D341Med (cell line): ENCODE measurements around the gene INO80C.
"Not testable (repeated sequence)": the region's sequence is repeated elsewhere in the genome, so short reads cannot be mapped to it uniquely, and the experiment has no call there.

Experiments
- DNase-seq: peaks from one replicate; pipeline ENCODE4 v3.0.0; 2012; ENCODE audit warnings: low spot score

INO80C gene

DNA sequence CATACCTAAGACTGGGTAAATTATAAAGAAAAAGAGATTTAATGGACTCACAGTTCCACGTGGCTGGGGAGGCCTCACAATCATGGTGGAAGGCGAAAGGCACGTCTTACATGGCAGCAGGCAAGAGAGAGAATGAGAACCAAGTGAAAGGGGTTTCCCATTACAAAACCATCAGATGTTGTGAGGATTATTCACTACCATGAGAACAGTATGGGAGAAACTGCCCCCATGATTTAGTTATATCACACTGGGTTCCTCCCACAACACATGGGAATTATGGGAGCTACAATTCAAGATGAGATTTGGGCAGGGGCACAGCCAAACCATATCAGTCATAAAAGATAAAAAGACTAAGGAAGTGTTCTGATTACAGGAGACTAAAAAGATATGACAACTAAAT lies 8.5 kb downstream of the INO80C start:
- not testable (repeated sequence) for DNase-seq

DNA sequence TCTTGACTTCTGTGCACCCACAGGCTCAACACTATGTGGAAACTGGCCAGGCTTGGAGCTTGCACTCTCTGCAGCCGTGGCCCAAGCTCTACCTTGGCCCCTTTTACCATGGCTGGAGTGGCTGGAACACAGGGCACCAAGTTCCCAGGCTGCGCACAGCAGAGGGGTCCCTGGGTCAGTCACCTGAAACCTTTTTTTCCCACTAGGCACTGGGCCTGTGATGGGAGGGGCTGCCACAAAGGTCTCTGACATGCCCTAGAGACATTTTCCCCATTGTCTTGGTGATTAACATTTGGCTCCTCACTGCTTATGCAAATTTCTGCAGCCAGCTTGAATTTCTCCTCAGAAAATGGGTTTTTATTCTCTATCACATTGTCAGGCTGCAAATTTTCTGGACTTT lies 9.4 kb downstream of the INO80C start:
- not testable (repeated sequence) for DNase-seq

DNA sequence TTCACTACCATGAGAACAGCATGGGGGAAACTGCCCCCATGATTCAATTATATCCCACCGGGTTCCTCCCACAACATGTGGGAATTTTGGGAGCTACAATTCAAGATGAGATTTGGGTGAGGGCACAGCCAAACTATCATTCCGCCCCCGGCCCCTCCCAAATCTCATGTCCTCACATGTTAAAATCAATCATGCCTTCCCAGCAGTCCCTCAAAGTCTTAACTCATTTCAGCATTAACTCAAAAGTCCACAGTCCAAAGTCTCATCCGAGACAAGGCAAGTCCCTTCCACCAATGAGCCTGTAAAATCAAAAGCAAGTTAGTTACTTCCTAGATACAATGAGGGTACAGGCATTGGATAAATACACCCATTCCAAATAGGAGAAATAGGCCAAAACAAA lies 10.2 kb downstream of the INO80C start:
- DNase-seq: not testable (repeated sequence)

DNA sequence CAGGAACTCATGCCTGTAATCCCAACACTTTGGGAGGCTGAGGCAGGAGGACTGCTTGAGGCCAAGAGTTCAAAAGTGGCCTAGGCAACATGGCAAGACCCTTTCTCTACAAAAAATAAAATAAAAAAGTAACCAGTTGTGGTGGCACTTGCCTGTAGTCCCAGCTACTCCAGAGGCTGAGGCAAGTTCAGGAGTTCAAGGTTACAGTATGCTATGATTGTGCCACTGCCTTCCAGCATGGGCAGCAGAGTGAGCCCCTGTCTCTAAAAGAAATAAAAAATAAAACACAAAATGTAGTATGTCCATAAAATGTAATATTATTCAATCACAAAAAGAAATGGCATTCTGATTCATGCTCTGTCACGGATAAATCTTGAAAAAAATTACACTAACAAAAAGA lies 11.9 kb downstream of the INO80C start:
- DNase-seq: no peak

DNA sequence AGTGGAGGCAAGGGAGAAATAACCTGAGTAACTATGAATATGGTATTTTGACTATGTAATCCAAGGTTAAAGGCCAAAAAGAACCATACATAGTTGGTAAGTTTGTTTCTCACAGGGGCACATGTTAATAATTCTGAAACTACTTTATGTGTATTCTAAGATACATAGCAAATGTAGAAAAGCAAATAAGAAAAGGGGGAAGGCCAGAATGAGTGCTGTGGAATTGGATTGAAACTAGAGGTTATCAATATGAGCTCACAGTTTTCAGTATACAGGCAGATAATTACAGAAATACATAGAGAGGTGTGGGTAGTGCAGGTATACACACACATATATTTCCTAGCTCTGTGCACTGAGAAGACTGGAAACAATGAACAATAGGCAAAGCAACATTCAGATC lies 13.7 kb downstream of the INO80C start:
- DNase-seq: no peak

DNA sequence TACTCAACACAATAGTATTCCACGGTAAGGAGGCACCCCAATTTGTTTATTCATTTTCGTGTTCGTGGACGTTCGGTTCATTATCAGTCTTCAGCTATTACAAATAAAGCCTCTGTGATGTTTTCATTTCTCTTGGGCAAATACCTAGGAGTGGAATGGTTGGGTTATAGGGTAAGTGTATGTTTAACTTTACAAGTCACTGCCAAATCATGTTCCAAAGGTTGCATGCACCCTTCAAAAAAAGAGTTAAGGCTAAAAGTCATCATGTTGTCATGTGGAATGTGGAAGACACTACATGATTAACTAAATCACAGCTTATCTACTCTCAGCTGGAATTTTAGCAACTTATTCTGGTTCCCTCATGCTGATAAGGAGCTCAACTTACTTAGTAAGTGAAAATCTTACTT lies 15.8 kb downstream of the INO80C start:
- DNase-seq: no peak

DNA sequence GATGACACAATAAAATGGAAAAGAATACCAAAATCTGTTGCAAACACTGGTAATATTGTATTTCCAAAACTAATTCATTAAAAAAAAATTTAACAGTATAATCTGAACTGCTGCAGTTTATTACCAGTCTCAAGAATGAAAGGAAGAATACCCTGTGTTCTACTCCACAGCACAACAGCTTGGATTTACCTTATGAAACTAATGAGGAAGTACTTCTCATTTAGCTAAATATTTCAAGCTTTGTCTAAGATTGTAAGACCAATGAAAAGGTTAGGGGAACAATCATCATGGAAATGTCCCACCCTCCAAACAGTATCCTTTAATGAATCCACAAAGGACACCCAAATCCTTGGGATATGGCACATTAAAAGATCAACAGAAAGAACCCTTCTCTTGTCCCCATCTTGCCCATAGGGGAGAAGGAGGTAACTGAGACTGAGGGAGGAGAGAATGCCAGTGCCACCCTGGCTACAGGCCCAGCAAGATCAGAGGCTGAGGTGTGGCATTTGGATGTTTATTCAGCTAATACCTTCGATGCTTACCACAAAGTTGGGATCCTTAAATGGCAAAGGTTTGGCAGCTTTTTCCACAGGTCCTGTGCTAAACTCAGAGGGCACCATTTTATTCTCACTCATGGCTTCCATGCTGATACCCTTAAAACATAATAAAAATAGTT lies 17.7 kb downstream of the INO80C start:
- no peak for DNase-seq

DNA sequence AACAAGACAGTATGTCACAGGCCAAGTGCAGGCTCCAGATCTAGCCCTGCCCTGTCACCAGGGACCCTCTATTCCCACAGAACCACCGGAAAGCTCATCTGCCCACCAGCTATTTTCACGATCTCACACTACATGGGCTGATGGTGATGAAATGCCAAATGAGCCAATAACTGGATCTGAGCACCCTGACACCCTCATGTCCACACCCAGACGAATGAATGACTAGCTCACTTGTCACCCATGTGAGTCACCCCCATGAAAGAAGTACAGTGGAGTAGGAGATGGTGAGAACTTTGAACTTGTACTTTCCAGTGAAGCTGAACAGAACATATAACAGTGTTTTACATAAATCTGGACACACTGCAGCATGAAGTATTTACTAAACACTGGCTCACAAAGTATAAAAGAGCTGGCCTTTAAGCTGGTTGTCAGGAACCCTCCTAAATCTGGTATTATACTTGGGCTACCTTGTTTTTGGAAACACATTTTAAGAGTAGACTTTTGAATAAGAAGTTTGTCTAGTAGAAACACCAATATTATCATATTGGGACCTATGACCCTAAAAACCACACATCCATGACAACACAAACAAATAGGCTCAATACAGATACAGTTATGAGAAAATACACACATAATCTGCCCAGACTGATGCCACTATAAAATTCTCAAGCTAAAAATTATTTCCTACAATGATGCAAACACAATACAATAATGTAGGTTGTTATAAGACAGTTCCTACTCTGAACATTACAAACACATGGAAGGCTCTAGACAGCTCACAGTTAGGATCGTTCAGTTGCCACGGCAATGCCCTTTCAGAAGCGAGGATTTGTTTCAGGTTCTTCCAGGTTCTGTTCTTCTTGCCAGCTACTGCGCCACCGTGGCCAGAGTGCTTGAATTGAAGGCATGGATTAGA lies 19.0 kb downstream of the INO80C start:
- no peak for DNase-seq

DNA sequence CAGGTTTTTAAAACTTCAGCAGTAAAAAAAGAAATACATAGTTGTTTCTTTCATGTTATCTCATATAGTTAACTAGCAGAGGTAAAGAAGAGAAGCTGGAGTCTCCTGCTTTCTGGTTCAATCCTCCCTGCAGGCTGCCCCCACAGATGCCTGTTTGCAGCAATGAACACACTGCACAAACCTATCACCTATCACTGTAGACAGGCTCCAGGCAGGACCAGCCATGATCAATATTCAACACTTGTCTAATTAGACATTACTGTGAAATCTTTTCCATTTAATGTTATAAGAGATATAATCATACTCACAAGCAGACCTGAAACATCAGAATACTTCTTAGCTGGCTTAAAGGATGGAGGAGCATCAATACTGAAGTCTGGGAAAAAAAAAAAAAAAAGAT lies 19.8 kb downstream of the INO80C start:
- no peak for DNase-seq

DNA sequence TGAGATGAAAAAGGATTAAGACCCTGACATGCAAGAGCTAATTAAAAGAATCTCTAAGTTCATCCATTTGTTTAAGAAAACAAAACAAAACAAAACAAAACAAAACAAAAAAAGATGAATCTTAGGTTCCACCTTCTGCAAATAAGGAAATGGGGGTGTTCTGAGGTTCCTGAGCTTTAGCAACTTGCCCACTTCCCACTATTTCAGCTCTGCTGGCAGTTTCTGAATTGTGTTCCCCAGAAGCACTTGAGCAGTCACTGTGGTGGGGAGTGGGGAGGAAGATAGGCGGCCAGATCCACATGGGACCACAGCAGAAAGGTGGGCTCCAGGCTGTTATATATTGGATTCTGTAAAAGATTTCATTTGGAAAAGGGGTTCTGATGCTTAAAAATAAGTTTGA lies 20.3 kb downstream of the INO80C start:
- DNase-seq: no peak

DNA sequence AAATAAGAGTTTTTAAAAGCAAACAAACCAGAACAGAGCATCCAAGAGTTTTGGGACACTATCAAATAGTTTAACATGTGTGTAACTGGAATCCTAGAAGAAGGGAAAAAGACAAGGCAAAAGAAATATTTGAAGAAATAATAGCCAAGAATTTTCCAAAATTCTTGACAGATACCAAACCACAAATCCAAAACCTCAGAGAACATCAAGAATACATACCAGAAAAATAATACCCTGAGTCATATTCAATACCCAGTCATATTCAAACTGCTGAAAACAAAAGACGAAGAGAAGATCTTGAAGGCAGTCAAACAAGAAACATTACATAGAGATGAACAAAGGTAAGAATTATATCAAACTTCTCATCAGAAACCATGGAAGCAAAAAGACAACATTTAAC lies 22.9 kb downstream of the INO80C start:
- no peak for DNase-seq

DNA sequence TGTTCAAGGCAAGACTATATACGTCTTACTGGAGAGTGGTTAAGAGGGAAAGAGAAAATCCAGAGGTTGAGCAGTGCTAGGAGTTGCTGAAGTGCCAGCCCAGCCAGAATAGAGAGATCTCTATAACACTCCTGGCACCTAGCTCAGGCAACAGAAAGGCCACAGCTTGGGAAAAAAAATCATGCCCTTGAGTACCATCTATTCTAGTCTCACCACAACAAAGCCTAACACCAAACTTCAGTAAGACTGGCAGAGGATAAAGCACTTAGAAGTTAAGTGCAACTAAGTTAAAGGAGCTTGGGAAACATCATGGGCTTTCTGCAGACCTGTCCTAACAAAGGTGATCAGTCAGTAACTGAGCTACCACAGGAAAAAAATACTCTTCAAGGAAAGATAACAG lies 24.2 kb downstream of the INO80C start:
- DNase-seq: no peak

DNA sequence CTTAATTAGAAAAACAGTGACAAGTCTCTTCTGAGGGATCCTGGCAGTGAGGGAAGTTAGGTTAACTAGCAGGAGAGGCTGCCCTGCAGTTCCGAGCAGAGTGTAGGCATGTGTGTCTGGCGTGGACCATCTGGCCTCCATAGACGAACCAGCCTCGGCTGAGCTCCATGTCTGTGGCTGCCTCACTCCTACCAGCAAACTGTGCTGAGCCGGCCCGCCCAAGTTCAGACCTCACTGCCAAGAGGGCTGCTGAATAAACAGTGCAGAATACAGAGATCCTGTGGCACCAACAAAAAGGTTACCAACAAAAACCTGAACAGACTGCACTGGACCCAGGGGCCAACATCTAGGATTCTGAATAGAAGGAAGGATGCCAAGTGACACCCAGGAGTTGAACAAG lies 27.3 kb downstream of the INO80C start:
- no peak for DNase-seq

DNA sequence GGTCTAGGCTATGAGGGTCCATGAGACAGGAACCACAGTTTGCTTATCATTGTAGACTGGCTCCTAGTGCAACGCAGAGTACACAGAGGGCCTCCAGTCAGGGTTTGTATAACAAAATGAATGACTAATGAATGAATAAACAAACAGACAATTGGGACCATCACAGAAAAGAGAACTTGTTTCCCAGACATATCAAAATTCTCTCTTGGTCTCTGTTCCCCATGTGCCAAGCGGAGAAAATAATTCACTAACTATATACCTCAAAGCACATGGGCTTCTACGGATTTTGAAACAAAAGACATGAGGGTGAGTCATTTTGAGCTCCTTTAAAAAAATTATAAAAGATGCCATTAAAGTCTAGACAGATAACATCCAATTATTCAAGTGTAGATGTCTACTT lies 28.0 kb downstream of the INO80C start:
- no peak for DNase-seq

DNA sequence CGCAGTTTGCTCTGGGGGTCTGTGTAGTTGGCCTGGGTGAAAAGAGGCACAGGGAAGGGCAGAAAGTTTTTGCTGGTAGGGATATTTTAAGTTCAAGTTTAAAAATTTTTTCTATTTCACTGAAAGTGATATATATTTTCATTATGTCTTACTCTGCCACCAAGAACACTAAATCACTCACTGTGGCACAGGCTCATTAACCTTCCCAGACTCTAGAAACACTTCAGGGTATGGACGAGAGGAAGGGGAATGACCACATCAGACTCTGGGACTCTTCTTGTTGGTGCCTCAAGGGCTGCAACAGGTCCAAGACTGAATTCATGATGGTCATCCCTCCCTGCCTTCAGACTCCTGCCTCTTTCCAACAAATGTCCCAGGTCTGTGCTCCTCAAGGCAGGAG lies 29.0 kb downstream of the INO80C start:
- DNase-seq: no peak

DNA sequence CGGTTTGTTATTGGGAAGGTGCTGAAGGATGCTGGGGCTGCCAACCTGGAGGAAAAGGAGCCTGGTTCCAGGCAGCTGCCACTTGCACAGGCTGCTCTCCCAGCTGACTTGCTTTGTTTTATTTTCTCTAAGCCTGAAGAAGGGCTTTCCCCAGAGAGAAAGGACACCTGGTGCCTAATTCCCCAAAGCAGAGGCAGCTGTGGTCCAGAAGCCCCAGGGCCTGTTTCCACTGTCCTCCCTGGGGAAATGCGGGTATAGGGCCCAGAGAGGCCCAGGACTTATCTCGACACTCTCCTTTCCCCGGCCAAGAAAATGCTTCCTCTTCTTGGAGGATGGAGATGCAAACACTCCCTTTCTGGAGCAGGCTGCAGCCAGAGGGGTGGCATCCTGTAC lies 30.1 kb downstream of the INO80C start:
- DNase-seq: peak; percentile 93

DNA sequence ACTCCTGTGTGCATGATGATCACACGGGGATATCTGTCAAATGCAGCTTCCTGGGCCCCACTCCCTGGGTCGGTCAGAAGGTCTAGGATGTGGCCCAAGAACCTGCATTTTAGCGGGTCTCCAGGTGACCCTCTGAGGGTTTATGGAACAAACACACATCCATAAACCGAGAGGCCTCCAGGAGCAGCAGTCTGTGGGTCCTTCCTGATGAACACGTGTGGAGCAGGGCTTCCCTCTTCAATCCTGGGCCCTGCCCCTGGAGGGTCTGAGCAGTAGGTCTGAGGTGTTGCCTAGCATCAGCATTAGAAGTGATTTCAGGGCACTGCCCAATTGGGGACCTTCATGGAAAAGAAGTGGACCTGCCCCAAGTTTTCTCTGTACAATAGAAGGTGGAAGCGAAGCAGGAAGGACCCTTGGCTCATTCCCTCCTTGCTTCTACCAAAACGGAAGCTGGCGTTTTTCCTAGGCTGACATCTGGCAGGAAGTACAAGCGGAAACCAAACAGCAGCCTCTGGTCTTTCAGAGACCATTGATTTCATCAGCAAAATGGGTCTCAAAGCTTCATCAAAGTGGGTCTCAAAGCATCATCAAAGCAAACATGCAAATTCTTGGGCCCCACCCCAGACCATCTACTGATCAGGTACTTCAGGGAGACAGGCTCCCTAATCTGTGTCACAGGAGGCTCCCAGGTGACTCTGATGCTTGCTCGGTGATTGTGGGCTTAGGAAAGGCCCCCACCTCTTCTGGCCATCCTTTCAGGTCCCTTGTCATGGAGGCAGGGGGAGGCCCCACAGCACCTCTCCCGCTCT lies 30.7 kb downstream of the INO80C start:
- DNase-seq: no peak

DNA sequence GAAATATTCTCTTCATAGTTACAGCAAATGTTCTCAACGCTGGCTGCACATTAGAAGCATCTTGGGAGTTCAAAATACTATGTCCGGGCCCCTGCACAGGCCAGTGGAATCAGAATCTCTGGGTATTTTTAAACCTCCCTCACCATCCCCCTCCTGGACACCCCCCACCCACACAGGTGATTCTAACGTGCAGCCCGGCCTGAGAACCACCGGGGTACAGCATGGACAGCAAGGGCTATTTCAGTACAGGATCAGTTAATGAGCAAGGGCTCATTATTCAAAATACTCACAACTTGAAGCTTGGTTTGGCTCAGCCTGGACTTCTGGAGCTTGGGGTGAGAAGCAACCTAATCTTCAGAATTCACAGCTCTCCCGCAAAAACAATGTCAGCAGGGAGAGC lies 31.4 kb downstream of the INO80C start:
- no peak for DNase-seq

DNA sequence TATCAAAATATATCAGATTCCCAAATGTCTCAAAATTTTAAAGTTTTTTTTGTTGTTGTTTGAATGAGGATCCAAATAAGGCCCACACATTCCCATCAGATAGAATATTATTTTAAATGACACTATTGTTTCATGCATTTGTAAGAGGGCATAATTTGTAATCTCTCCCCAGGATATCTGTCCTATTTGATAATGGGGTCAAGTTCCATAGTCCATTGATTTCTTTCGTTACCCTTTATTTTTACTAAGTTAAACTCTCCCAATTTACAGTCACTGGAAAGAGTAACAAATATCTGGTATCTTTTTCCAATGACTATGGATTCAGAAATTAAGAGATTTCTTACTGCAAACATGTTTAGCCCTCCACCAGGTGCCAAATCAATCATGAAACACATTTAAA lies 32.4 kb downstream of the INO80C start:
- no peak for DNase-seq

DNA sequence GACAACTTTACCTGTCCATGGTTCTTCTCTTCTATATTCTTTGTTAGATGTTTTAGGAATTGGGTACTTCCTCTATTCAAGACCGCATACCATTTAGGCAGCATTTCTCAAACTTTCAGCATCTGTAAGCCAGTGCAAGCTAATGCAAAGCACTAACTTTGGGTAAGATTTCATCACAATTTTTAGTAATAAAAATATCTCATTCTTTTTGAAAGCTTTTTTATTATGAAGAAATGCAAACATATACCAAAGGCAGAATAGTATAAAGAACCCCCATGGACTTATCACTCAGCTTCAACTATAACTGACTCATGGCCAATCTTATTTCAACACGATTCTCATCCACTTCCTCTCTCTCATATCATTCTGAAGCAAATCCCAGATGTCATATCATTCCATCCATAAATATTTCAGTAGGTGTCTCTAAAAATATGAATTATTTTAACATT lies 32.9 kb downstream of the INO80C start:
- no peak for DNase-seq

DNA sequence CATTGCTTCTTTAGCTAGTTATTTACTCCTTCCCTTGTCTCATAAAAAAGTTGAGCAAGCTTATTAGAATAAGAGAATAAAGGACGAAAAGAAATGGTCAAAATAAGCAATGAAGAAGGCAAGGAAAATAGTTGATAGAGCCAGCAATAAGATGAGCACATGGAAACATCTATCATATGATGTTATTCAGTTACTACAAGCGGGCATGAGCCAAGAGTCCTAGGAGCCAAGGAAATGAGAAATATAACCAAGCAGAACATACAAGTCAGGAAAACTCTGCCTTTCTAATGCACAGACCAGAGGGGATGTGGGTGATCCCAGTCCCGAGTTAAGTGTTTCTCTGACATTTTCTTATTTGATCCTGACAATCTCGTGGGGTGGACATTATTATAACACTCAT lies 33.9 kb downstream of the INO80C start:
- DNase-seq: no peak

DNA sequence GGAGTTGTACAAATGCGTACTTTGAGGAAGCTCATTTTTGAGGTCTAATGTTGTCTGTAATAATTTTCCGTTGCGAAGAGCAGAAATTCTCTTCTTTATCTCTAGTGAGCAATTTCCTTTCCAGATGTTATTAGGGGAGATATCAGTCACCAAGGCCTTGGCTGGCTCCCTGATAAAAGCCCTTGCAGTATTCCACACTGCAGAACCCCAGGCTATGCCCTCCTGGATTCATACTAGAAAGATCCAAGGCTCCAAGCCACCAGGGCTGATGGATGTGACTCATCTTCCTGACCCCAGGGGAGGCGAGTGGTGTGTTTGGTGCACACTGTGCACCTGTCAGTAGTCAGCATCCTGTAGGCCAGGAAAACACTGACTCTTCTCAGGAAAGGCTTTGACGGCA lies 34.7 kb downstream of the INO80C start:
- no peak for DNase-seq

DNA sequence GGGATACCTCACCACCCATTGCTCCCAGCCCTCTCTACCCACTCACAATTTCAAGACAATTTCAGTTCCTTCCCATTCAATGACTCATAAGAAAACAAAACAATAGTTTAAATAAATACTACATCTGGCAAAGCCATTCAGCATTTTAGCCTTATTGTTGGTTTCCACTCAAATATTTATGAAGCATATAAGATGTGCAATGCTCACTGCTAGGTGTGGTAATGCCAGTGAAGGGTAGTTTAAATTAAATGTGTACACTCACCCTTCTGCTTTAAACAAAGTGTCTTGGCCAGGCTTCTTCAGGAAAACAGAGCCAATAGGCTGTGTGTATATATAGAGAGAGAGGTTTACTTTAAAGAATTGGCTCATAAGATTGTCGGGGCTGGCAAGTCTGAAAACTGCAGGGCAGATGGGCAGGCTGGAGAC lies 37.0 kb downstream of the INO80C start:
- no peak for DNase-seq
